Gastrocnemius medialis (tissue), 4 donors: ENCODE results near the gene RUNX3.

Experiments
- CTCF ChIP-seq, 5 experiments: fragments of 450-650 bp in 3 of 5; fragments of 200-600 bp in 2 of 5; sonication (generic) in 2 of 5; IDR thresholded peaks in 4 of 5; conservative IDR thresholded peaks in 1 of 5; 1 replicate in 4 of 5; 2 replicates in 1 of 5; pipeline ENCODE4 v1.5.1; 2016 to 2019; ENCODE audit warnings: antibody characterized with exemption in 5 of 5, mild to moderate bottlenecking in 3 of 5, moderate library complexity in 3 of 5
- POLR2A ChIP-seq, 2 donors: fragments of 450-650 bp; IDR thresholded peaks; one replicate each; pipeline ENCODE4 v1.6.1; 2017; ENCODE audit warnings: antibody characterized with exemption in 2 of 2, mild to moderate bottlenecking in 2 of 2, moderate library complexity in 2 of 2

- no peak for TF ChIP-seq POLR2A (IDR thresholded peaks at IDR 0.05)
- no peak for TF ChIP-seq CTCF (IDR thresholded peaks at IDR 0.05 in 4 of 5, conservative IDR thresholded peaks at IDR 0.05 in 1 of 5)
Measured at GRCh38 chr1:24934310-24935195, 4.5 kb upstream of the RUNX3 start.
